ENCODE measurements around the gene MED19.

MED19 gene

DNA sequence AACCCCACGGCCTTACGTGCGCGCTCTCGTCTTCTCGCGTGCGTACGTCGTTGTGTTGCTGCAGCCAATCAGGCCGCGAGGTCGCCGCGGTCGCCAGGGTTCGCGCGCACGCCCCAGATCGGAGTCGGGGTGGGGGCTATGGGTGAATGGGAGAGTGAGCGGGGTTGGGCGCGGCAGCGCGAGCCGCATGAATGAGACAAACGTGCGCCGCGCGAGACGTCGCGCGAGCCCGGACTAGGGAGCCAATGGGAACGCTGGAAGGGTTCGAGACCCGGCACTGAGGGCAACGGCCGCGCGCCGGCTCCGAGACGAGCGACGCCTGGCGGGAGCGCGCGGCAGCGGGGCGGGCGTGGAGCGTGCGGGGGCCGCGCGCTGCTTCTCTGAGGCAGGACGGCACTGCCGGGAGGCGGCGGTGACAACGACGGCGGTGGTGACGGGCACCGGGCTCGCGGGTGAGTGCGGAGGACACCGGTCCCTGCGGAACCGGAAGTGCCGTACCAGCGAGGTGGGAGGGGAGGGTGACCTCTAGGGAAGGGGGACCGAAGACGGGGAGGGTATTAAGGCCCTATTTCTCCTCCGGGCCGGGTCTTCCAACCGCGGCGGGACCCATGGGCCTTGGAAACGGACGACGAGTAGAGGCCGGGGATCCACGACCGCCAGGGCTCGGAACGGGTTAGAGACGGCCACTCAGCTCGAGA lies 44.1 kb downstream of the MED19 start, which contains the start of gene ZDHHC5:
ZDHHC5 (plus strand) TSS at position 379 of the 698 bp plus-strand sequence. CDS start 4,977 bp downstream, outside the sequence.
- peak within 1 kb of the TSS; percentile 92 for H3K4me2 ChIP-seq (ENCODE audit: low read length)
- peak within 1 kb of the TSS; percentile 98 for H3K9ac ChIP-seq (ENCODE audit: low read length)
- H2BK12ac ChIP-seq (ENCODE audit: low read length) = no peak within 1 kb of the TSS
- H3K27me3 ChIP-seq (ENCODE audit: insufficient read depth, low read length) = no peaks in the 10 kb centered on the region
- H4K12ac ChIP-seq (ENCODE audit: low read depth, low read length) = peak within 1 kb of the TSS; percentile 85
- H3K79me2 ChIP-seq (ENCODE audit: control insufficient read depth, insufficient read depth, low read length, poor library complexity) = peaks cover 19% of the 10 kb centered on the region
- peak within 1 kb of the TSS; percentile 46 for H2AK5ac ChIP-seq (ENCODE audit: low read length)
- H3K9me3 ChIP-seq (ENCODE audit: insufficient read depth, low read depth, low read length) = no peaks in the 10 kb centered on the region
- H3K79me1 ChIP-seq (ENCODE audit: low read length) = peaks cover 19% of the 10 kb centered on the region
- peak within 1 kb of the TSS; percentile 87 for H3K14ac ChIP-seq (ENCODE audit: low read length)
- peaks cover 2 to 4% of the 10 kb centered on the region in 2 experiments for H3K4me1 ChIP-seq (ENCODE audit: control insufficient read depth in 1 of 2, insufficient read depth in 2 of 2, low read length in 2 of 2)
- H3K36me3 ChIP-seq (ENCODE audit: control insufficient read depth in 1 of 2, insufficient read depth in 2 of 2, low read length in 2 of 2) = peaks cover under 1 to 8% of the 10 kb centered on the region in 2 experiments
- no CpG with 5 or more reads among the region's 96 CpGs for WGBS (ENCODE audit: extremely low coverage, insufficient coverage, insufficient read length)
- H3K4me3 ChIP-seq (ENCODE audit: low read depth, low read length) = peak within 1 kb of the TSS; percentile 95
- peak within 1 kb of the TSS; percentile 66 for H2BK120ac ChIP-seq (ENCODE audit: insufficient read depth, low read length, poor library complexity)
- H4K91ac ChIP-seq (ENCODE audit: low read depth, low read length) = peak within 1 kb of the TSS; percentile 85
- peak within 1 kb of the TSS; percentile 74 for H2AFZ ChIP-seq (ENCODE audit: insufficient read depth, low read length, poor library complexity)
- H3K18ac ChIP-seq (ENCODE audit: low read length) = peak within 1 kb of the TSS; percentile 92
- peak; percentile 99 for DNase-seq
- H3K4ac ChIP-seq (ENCODE audit: low read depth, low read length) = peak within 1 kb of the TSS; percentile 46
- peak within 1 kb of the TSS; percentile 88 for H2BK5ac ChIP-seq (ENCODE audit: low read depth, low read length, poor library complexity)
- H4K8ac ChIP-seq (ENCODE audit: low read depth, low read length) = peak within 1 kb of the TSS; percentile 95
- no peak within 1 kb of the TSS for H3K23ac ChIP-seq (ENCODE audit: low read length)
- H3K27ac ChIP-seq (ENCODE audit: low read depth, low read length) = peak within 1 kb of the TSS; percentile 93

DNA sequence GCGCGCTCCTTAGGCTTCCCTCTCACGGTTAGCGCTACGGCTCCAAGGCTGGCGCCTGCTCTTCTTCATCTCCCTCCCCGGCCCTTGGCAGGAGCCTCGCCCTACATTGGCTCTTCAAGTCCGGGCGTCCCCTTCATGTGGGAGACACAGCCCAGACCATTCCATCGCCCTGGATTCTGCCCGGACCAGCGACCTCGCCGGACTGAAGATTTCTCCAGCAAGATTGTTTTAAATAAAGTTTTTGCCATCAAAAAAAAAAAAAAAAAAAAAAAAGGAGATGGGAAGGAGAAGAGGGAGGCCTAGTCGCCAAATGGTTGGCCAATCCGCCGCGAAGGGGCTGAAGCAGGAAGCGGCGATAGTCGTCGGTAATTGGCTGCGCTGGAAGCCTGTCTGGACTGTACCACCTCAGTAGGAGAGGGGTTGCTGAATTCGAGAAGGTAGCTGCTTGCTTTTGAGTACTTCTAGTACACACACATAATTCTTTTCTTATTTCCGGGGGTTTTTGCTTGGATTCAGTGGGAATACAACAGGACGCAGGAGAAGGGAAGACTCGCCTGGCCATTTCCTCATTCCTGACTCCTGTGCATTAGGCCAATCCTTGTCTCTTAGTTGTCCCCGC lies 44.8 kb downstream of the MED19 start:
- Histone ChIP-seq H3K14ac (ENCODE audit: low read length) (peak overlapping the region; percentile 86), H3K23ac (ENCODE audit: low read length) (no peak overlapping the region), H3K4me1 (ENCODE audit: control insufficient read depth in 1 of 2, insufficient read depth in 2 of 2, low read length in 2 of 2) (peaks cover 2 to 4% of the 10 kb centered on the region in 2 experiments), H3K27me3 (ENCODE audit: insufficient read depth, low read length) (no peaks in the 10 kb centered on the region), H2AK5ac (ENCODE audit: low read length) (no peak overlapping the region), H3K4ac (ENCODE audit: low read depth, low read length) (peak overlapping the region; percentile 46), H2BK120ac (ENCODE audit: insufficient read depth, low read length, poor library complexity) (peak overlapping the region; percentile 56), H2AFZ (ENCODE audit: insufficient read depth, low read length, poor library complexity) (peak overlapping the region; percentile 68), H3K9ac (ENCODE audit: low read length) (peak overlapping the region; percentile 95), H3K27ac (ENCODE audit: low read depth, low read length) (peak overlapping the region; percentile 88), H3K79me2 (ENCODE audit: control insufficient read depth, insufficient read depth, low read length, poor library complexity) (peaks cover 19% of the 10 kb centered on the region), H3K9me3 (ENCODE audit: insufficient read depth, low read depth, low read length) (no peaks in the 10 kb centered on the region), H4K91ac (ENCODE audit: low read depth, low read length) (peak overlapping the region; percentile 65), H4K8ac (ENCODE audit: low read depth, low read length) (peak overlapping the region; percentile 91), H3K4me2 (ENCODE audit: low read length) (peak overlapping the region; percentile 92), H3K4me3 (ENCODE audit: low read depth, low read length) (peak overlapping the region; percentile 71), H3K36me3 (ENCODE audit: control insufficient read depth in 1 of 2, insufficient read depth in 2 of 2, low read length in 2 of 2) (peaks cover 0 to 1% of the 10 kb centered on the region in 2 experiments), H3K18ac (ENCODE audit: low read length) (peak overlapping the region; percentile 76), H3K79me1 (ENCODE audit: low read length) (peaks cover 19% of the 10 kb centered on the region), H2BK12ac (ENCODE audit: low read length) (no peak overlapping the region), H2BK5ac (ENCODE audit: low read depth, low read length, poor library complexity) (peak overlapping the region; percentile 88), H4K12ac (ENCODE audit: low read depth, low read length) (peak overlapping the region; percentile 72)
- peak; percentile 96 to 99 for DNase-seq
- WGBS (ENCODE audit: extremely low coverage, insufficient coverage, insufficient read length) = no CpG with 5 or more reads among the region's 29 CpGs

DNA sequence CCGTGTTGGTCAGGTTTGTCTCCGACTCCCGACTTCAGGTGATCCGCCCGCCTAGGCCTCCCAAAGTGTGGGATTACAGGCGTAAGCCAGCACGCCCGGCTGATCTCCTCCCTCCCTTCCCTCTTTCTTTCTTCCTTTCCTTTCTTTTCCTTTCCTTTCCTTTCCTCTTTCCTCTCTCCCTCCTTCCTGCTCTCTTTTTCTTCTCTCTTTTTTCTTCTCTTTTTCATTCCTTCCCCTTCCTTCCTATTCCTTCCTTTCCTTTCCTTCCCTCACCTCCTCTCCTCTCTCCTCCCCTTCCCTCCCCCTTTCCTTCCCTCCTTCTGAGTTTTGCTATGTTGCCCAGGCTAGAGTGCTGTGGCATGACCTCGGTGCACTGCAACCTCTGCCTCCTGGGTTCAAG lies 48.0 kb downstream of the MED19 start:
- H3K23ac ChIP-seq (ENCODE audit: low read length) = no peak overlapping the region
- no peak overlapping the region for H3K27ac ChIP-seq (ENCODE audit: low read depth, low read length)
- no peak overlapping the region for H2BK5ac ChIP-seq (ENCODE audit: low read depth, low read length, poor library complexity)
- WGBS (ENCODE audit: extremely low coverage, insufficient coverage, insufficient read length) = no CpG with 5 or more reads among the region's 9 CpGs
- H3K36me3 ChIP-seq (ENCODE audit: control insufficient read depth in 1 of 2, insufficient read depth in 2 of 2, low read length in 2 of 2) = peaks cover 17 to 21% of the 10 kb centered on the region in 2 experiments
- no peak overlapping the region for H2BK120ac ChIP-seq (ENCODE audit: insufficient read depth, low read length, poor library complexity)
- H2AFZ ChIP-seq (ENCODE audit: insufficient read depth, low read length, poor library complexity) = no peak overlapping the region
- H3K14ac ChIP-seq (ENCODE audit: low read length) = no peak overlapping the region
- no peak overlapping the region for H2BK12ac ChIP-seq (ENCODE audit: low read length)
- no peak overlapping the region for H4K8ac ChIP-seq (ENCODE audit: low read depth, low read length)
- no peaks in the 10 kb centered on the region for H3K4me1 ChIP-seq (ENCODE audit: control insufficient read depth in 1 of 2, insufficient read depth in 2 of 2, low read length in 2 of 2)
- no peak overlapping the region for H4K91ac ChIP-seq (ENCODE audit: low read depth, low read length)
- H3K4ac ChIP-seq (ENCODE audit: low read depth, low read length) = no peak overlapping the region
- DNase-seq = no peak
- no peak overlapping the region for H2AK5ac ChIP-seq (ENCODE audit: low read length)
- H4K12ac ChIP-seq (ENCODE audit: low read depth, low read length) = no peak overlapping the region
- no peak overlapping the region for H3K18ac ChIP-seq (ENCODE audit: low read length)
- no peaks in the 10 kb centered on the region for H3K9me3 ChIP-seq (ENCODE audit: insufficient read depth, low read depth, low read length)
- H3K79me1 ChIP-seq (ENCODE audit: low read length) = peaks cover 16% of the 10 kb centered on the region
- H3K27me3 ChIP-seq (ENCODE audit: insufficient read depth, low read length) = no peaks in the 10 kb centered on the region
- H3K4me2 ChIP-seq (ENCODE audit: low read length) = no peak overlapping the region
- no peak overlapping the region for H3K4me3 ChIP-seq (ENCODE audit: low read depth, low read length)
- H3K79me2 ChIP-seq (ENCODE audit: control insufficient read depth, insufficient read depth, low read length, poor library complexity) = peaks cover 13% of the 10 kb centered on the region
- H3K9ac ChIP-seq (ENCODE audit: low read length) = no peak overlapping the region

GRCh38 chr11:57662893-57663292 lies 49.1 kb downstream of the MED19 start:
- H3K9ac ChIP-seq (ENCODE audit: low read length) = no peak overlapping the region
- H3K79me1 ChIP-seq (ENCODE audit: low read length) = peaks cover 8% of the 10 kb centered on the region
- H2BK120ac ChIP-seq (ENCODE audit: insufficient read depth, low read length, poor library complexity) = no peak overlapping the region
- no peak overlapping the region for H3K4ac ChIP-seq (ENCODE audit: low read depth, low read length)
- peaks cover 5% of the 10 kb centered on the region for H3K79me2 ChIP-seq (ENCODE audit: control insufficient read depth, insufficient read depth, low read length, poor library complexity)
- no peak overlapping the region for H4K8ac ChIP-seq (ENCODE audit: low read depth, low read length)
- H3K27me3 ChIP-seq (ENCODE audit: insufficient read depth, low read length) = no peaks in the 10 kb centered on the region
- no peak overlapping the region for H3K4me2 ChIP-seq (ENCODE audit: low read length)
- no peak overlapping the region for H2BK5ac ChIP-seq (ENCODE audit: low read depth, low read length, poor library complexity)
- no peaks in the 10 kb centered on the region for H3K9me3 ChIP-seq (ENCODE audit: insufficient read depth, low read depth, low read length)
- H3K4me1 ChIP-seq (ENCODE audit: control insufficient read depth in 1 of 2, insufficient read depth in 2 of 2, low read length in 2 of 2) = no peaks in the 10 kb centered on the region
- no peak overlapping the region for H3K27ac ChIP-seq (ENCODE audit: low read depth, low read length)
- no peak overlapping the region for H3K14ac ChIP-seq (ENCODE audit: low read length)
- no peak overlapping the region for H4K91ac ChIP-seq (ENCODE audit: low read depth, low read length)
- no peak overlapping the region for H2AFZ ChIP-seq (ENCODE audit: insufficient read depth, low read length, poor library complexity)
- H2AK5ac ChIP-seq (ENCODE audit: low read length) = no peak overlapping the region
- no CpG with 5 or more reads among the region's 4 CpGs for WGBS (ENCODE audit: extremely low coverage, insufficient coverage, insufficient read length)
- peaks cover 17 to 21% of the 10 kb centered on the region in 2 experiments for H3K36me3 ChIP-seq (ENCODE audit: control insufficient read depth in 1 of 2, insufficient read depth in 2 of 2, low read length in 2 of 2)
- no peak overlapping the region for H3K18ac ChIP-seq (ENCODE audit: low read length)
- H4K12ac ChIP-seq (ENCODE audit: low read depth, low read length) = no peak overlapping the region
- DNase-seq = peak; percentile 62 to 77
- H2BK12ac ChIP-seq (ENCODE audit: low read length) = no peak overlapping the region
- no peak overlapping the region for H3K4me3 ChIP-seq (ENCODE audit: low read depth, low read length)
- H3K23ac ChIP-seq (ENCODE audit: low read length) = no peak overlapping the region
